ENCODE results near the gene CEP85. TPM values are rescaled to one million over a fixed set of nuclear protein-coding genes. Genes with fewer than 3 reads are reported as not detected.

The CEP85 gene
- total RNA-seq, 1 experiment from 2014 or later = 42.5 TPM

- Histone ChIP-seq H3K36me3 (ENCODE audit: low read depth) (0 out of 2 replicates have a peak, but pooled peaks cover 3% of the 10 kb centered on the region), H4K20me1 (ENCODE audit: insufficient read depth) (0 out of 2 replicates have a peak, but pooled peaks cover 3% of the 10 kb centered on the region), H3K79me2 (ENCODE audit: low read depth) (peaks cover 9% of the 10 kb centered on the region; the same call in 1 of the 2 replicates), H3F3A (ENCODE audit: insufficient read depth, low read depth) (peaks cover 24% of the 10 kb centered on the region; the same call in 1 of the 2 replicates), H3K4me3 (no peak overlapping the region), H3K9me3 (ENCODE audit: insufficient read depth, low read depth) (no peaks in the 10 kb centered on the region), H3K4me2 (no peak overlapping the region), H3K9me2 (ENCODE audit: insufficient read depth) (no peaks in the 10 kb centered on the region), H3K27me3 (ENCODE audit: insufficient read depth, low read depth) (no peaks in the 10 kb centered on the region), H2AFZ (no peak overlapping the region), H3K27ac (no peak overlapping the region), H3K4me1 (replicated peaks; ENCODE audit: insufficient read depth) (peaks cover 37% of the 10 kb centered on the region)
- ChIA-PET CTCF (no interaction called here), POLR2A (ENCODE audit: unreplicated experiment) (interaction anchor here (0.6 kb wide), 1 partner anchor 582 kb away, joined by 4 read pairs; no protein-coding TSS in a partner anchor)
- intact Hi-C loops (cut with micrococcal nuclease; ENCODE audit: unreplicated experiment) = no loop called here
- BruUV-seq (replicated peaks) = no TSS peak
- DNase-seq = no peak
- TF ChIP-seq EZH2 (IDR thresholded peaks at IDR 0.05; ENCODE audit: low read depth) (no peak), CTCF (conservative IDR thresholded peaks at IDR 0.05) (no peak)
These were observed 48.5 kb downstream of the CEP85 start for GRCh38 chr1:26282401-26282918.

GRCh38 chr1:26283279-26283853 is 49.4 kb downstream of the CEP85 start:
- no peaks in the 10 kb centered on the region for H3K9me2 ChIP-seq (ENCODE audit: insufficient read depth)
- no peak for DNase-seq
- H4K20me1 ChIP-seq (ENCODE audit: insufficient read depth) = 0 out of 2 replicates have a peak, but pooled peaks cover 3% of the 10 kb centered on the region
- H3K36me3 ChIP-seq (ENCODE audit: low read depth) = no peaks in the 10 kb centered on the region
- TF ChIP-seq EZH2 (IDR thresholded peaks at IDR 0.05; ENCODE audit: low read depth) (no peak), CTCF (conservative IDR thresholded peaks at IDR 0.05) (no peak)
- H3K9me3 ChIP-seq (ENCODE audit: insufficient read depth, low read depth) = no peaks in the 10 kb centered on the region
- peaks cover 28% of the 10 kb centered on the region for H3K4me1 ChIP-seq (replicated peaks; ENCODE audit: insufficient read depth)
- no peak overlapping the region for H3K4me3 ChIP-seq
- peaks cover 9% of the 10 kb centered on the region; the same call in 1 of the 2 replicates for H3K79me2 ChIP-seq (ENCODE audit: low read depth)
- BruUV-seq (replicated peaks) = no TSS peak
- ChIA-PET POLR2A (ENCODE audit: unreplicated experiment) (no interaction called here), CTCF (interaction anchor here (0.6 kb wide), 1 partner anchor 20 kb away, joined by 6 read pairs; no protein-coding TSS in a partner anchor)
- no peak overlapping the region for H3K4me2 ChIP-seq
- intact Hi-C loops (cut with micrococcal nuclease; ENCODE audit: unreplicated experiment) = no loop called here
- H3F3A ChIP-seq (ENCODE audit: insufficient read depth, low read depth) = peaks cover 15% of the 10 kb centered on the region; the same call in 1 of the 2 replicates
- H2AFZ ChIP-seq = no peak overlapping the region
- no peaks in the 10 kb centered on the region for H3K27me3 ChIP-seq (ENCODE audit: insufficient read depth, low read depth)
- H3K27ac ChIP-seq = no peak overlapping the region

GRCh38 chr1:26283871-26284596 is 50.0 kb downstream of the CEP85 start:
- no peaks in the 10 kb centered on the region for H3K9me3 ChIP-seq (ENCODE audit: insufficient read depth, low read depth)
- BruUV-seq (replicated peaks) = no TSS peak
- peaks cover 9% of the 10 kb centered on the region; the same call in 1 of the 2 replicates for H3K79me2 ChIP-seq (ENCODE audit: low read depth)
- 0 out of 2 replicates have a peak, but pooled peaks cover 3% of the 10 kb centered on the region for H4K20me1 ChIP-seq (ENCODE audit: insufficient read depth)
- H3K36me3 ChIP-seq (ENCODE audit: low read depth) = no peaks in the 10 kb centered on the region
- H3K4me2 ChIP-seq = 0 out of 2 replicates have a peak overlapping the region, but pooled peaks have one; percentile 40
- intact Hi-C loops (cut with micrococcal nuclease; ENCODE audit: unreplicated experiment) = no loop called here
- H3K27me3 ChIP-seq (ENCODE audit: insufficient read depth, low read depth) = no peaks in the 10 kb centered on the region
- CTCF ChIA-PET = interaction anchor here (0.5 to 1.8 kb wide), 7 partner anchors 16 to 133 kb away, joined by 3 to 7 read pairs (median 5); no protein-coding TSS in a partner anchor
- H3K27ac ChIP-seq = no peak overlapping the region
- TF ChIP-seq EZH2 (IDR thresholded peaks at IDR 0.05; ENCODE audit: low read depth) (no peak), CTCF (conservative IDR thresholded peaks at IDR 0.05) (no peak)
- no peaks in the 10 kb centered on the region for H3K9me2 ChIP-seq (ENCODE audit: insufficient read depth)
- POLR2A ChIA-PET (ENCODE audit: unreplicated experiment) = interaction anchor here (0.9 kb wide), 1 partner anchor 201 kb away, joined by 5 read pairs; no protein-coding TSS in a partner anchor
- no peak overlapping the region for H2AFZ ChIP-seq
- peaks cover 21% of the 10 kb centered on the region for H3K4me1 ChIP-seq (replicated peaks; ENCODE audit: insufficient read depth)
- DNase-seq = no peak
- H3K4me3 ChIP-seq = no peak overlapping the region
- H3F3A ChIP-seq (ENCODE audit: insufficient read depth, low read depth) = peaks cover 8% of the 10 kb centered on the region; the same call in 1 of the 2 replicates
